Neural cell (in vitro differentiated cells): ENCODE results near the gene ECT2L.

ENCODE experiments used
- EP300 ChIP-seq: fragments of 450-650 bp; conservative IDR thresholded peaks from 2 replicates; pipeline ENCODE4 v1.6.1; 2014; ENCODE audit warnings: antibody characterized with exemption, mild to moderate bottlenecking, moderate library complexity; ENCODE audit not compliant: poor library complexity, severe bottlenecking
- POLR2AphosphoS5 ChIP-seq: IDR thresholded peaks from 2 replicates; pipeline ENCODE4 v1.6.1; 2012
- SMC3 ChIP-seq: fragments of 450-650 bp; conservative IDR thresholded peaks from 2 replicates; pipeline ENCODE4 v1.6.1; 2014; ENCODE audit warnings: antibody characterized with exemption, mild to moderate bottlenecking, moderate library complexity; ENCODE audit not compliant: poor library complexity

GRCh38 chr6:138953451-138953850 lies 157.6 kb downstream of the ECT2L start:
- TF ChIP-seq POLR2AphosphoS5 (no peak), SMC3 (no peak), EP300 (no peak)
